ENCODE data around the gene MRPL30.
"Not testable (repeated sequence)": the region's sequence is repeated elsewhere in the genome, so short reads cannot be mapped to it uniquely, and the experiment has no call there.

GRCh38 chr2:99233177-99233576 lies 52.2 kb downstream of the MRPL30 start:
- not testable (repeated sequence) for TF ChIP-seq CTCF (optimal IDR thresholded peaks at IDR 0.05 in 1 of 3, IDR thresholded peaks at IDR 0.05 in 1 of 3, conservative IDR thresholded peaks at IDR 0.05 in 1 of 3; ENCODE audit: extremely low read depth in 1 of 3, insufficient read depth in 2 of 3, low read length in 3 of 3); EZH2 (IDR thresholded peaks at IDR 0.05; ENCODE audit: low read length)
